GM23338 (cell line): ENCODE results near the gene SCFD2.

Source experiments
- CTCF ChIP-seq, 2 experiments: fragments of 200-600 bp in 1 of 2; sonication (generic) in 1 of 2; conservative IDR thresholded peaks; 2 replicates each; pipeline versions ENCODE4 v1.5.1 to v1.6.1; 2016 to 2017; ENCODE audit warnings: antibody characterized with exemption in 2 of 2, low read depth in 2 of 2, mild to moderate bottlenecking in 2 of 2, moderate library complexity in 1 of 2
- ETS1 ChIP-seq: IDR thresholded peaks from 2 replicates; pipeline ENCODE4 v1.6.1; 2016; ENCODE audit warnings: antibody characterized with exemption
- EZH2 ChIP-seq: fragments of 200-600 bp; sonication (generic); IDR thresholded peaks from one replicate; pipeline ENCODE4 v1.8.0; 2017; ENCODE audit warnings: antibody characterized with exemption, mild to moderate bottlenecking, low read depth; ENCODE audit not compliant: unreplicated experiment
- EZH2phosphoT487 ChIP-seq: fragments of 200-600 bp; sonication (generic); IDR thresholded peaks from one replicate; pipeline ENCODE4 v1.8.1; 2018; ENCODE audit warnings: antibody characterized with exemption; ENCODE audit not compliant: unreplicated experiment
- JUNB ChIP-seq: IDR thresholded peaks from one replicate; pipeline ENCODE4 v1.6.1; 2016; ENCODE audit warnings: antibody characterized with exemption; ENCODE audit not compliant: unreplicated experiment
- POLR2AphosphoS5 ChIP-seq: IDR thresholded peaks from 2 replicates; pipeline ENCODE4 v1.6.1; 2016; ENCODE audit warnings: antibody characterized with exemption, low read depth
- REST ChIP-seq: IDR thresholded peaks from one replicate; pipeline ENCODE4 v1.6.1; 2018; ENCODE audit warnings: antibody characterized with exemption; ENCODE audit not compliant: unreplicated experiment
- STAT1 ChIP-seq: IDR thresholded peaks from one replicate; pipeline ENCODE4 v1.6.1; 2016; ENCODE audit warnings: antibody characterized with exemption; ENCODE audit not compliant: unreplicated experiment
- ZNF114 ChIP-seq: fragments of 250-450 bp; sonication (Bioruptor Pico); IDR thresholded peaks from 2 replicates; pipeline ENCODE4 v1.5.0; 2020; ENCODE audit warnings: mild to moderate bottlenecking, moderate library complexity
- ZNF331 ChIP-seq: fragments of 250-450 bp; sonication (Bioruptor Pico); IDR thresholded peaks from 2 replicates; pipeline ENCODE4 v1.5.0; 2020; ENCODE audit warnings: low read depth, mild to moderate bottlenecking, moderate library complexity

GRCh38 chr4:52990706-52991105 lies 375.2 kb downstream of the SCFD2 start:
- TF ChIP-seq EZH2, result no peak
- no peak for TF ChIP-seq CTCF (conservative IDR thresholded peaks at IDR 0.05; ENCODE audit: low read depth in 2 of 2)
- TF ChIP-seq EZH2phosphoT487, result no peak
- no peak for TF ChIP-seq REST
- no peak for TF ChIP-seq ZNF114 (CRISPR knock-in tag)
- no peak for TF ChIP-seq POLR2AphosphoS5
- no peak for TF ChIP-seq ETS1
- TF ChIP-seq STAT1, result no peak
- TF ChIP-seq ZNF331 (CRISPR knock-in tag), result no peak
- TF ChIP-seq JUNB, result no peak
